Measurements from ENCODE around the gene GBP6. TPM values are rescaled to one million over a fixed set of nuclear protein-coding genes. Genes with fewer than 3 reads are reported as not detected.
"Not testable (repeated sequence)": the region's sequence is repeated elsewhere in the genome, so short reads cannot be mapped to it uniquely, and the experiment has no call there.

The GBP6 gene
- total RNA-seq, 2 experiments from 2014 or later = 0.73 to 0.81 TPM

DNA sequence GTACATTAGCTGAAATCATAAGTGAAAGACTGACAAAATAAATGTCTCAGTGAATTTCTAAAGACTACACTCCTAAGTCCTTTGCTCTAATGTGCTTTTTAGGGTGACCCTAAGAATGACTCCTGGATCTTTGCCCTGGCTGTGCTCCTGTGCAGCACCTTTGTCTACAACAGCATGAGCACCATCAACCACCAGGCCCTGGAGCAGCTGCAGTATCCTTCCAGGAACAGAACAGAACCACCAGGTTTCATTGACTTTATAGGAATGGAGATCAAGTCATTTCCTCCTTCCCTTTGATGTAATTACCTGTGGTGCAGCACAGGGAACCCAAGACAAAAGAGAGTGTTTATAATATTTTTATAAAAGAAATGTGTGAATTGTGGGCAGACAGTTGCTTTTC, 14.1 kb downstream of the GBP6 start:
- POLR2A ChIA-PET = no interaction called here
- CTCF ChIA-PET = interaction anchor here (1.0 kb wide), 1 partner anchor 19 kb away, joined by 3 read pairs; no protein-coding TSS in a partner anchor
- intact Hi-C loops (cut with micrococcal nuclease) = no loop called here
- no peak overlapping the region for H3K4me3 Mint-ChIP-seq
- H3K4me1 Mint-ChIP-seq (ENCODE audit: low read depth) = peaks cover 9% of the 10 kb centered on the region
- no peak for DNase-seq
- H3K27ac Mint-ChIP-seq = no peak overlapping the region
- peaks cover 13% of the 10 kb centered on the region for H3K9me3 Mint-ChIP-seq
- H3K36me3 Mint-ChIP-seq = peaks cover 3% of the 10 kb centered on the region
- H3K27me3 Mint-ChIP-seq = no peaks in the 10 kb centered on the region

DNA sequence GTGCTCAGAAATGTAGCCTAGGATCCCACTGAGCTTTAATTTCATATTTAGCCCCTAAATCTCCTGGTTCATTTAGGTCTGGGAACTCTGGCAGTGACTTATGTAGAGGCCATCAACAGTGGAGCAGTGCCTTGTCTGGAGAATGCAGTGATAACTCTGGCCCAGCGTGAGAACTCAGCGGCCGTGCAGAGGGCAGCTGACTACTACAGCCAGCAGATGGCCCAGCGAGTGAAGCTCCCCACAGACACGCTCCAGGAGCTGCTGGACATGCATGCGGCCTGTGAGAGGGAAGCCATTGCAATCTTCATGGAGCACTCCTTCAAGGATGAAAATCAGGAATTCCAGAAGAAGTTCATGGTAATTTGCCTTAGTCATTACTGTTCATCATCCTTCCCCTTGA, 17.8 kb downstream of the GBP6 start:
- no peaks in the 10 kb centered on the region for H3K27me3 Mint-ChIP-seq
- ChIA-PET CTCF (no interaction called here), POLR2A (no interaction called here)
- no peak for DNase-seq
- no peak overlapping the region for H3K4me3 Mint-ChIP-seq
- H3K27ac Mint-ChIP-seq = no peak overlapping the region
- intact Hi-C loops (cut with micrococcal nuclease) = no loop called here
- H3K9me3 Mint-ChIP-seq = no peaks in the 10 kb centered on the region
- no peaks in the 10 kb centered on the region for H3K36me3 Mint-ChIP-seq
- peaks cover 9% of the 10 kb centered on the region for H3K4me1 Mint-ChIP-seq (ENCODE audit: low read depth)

DNA sequence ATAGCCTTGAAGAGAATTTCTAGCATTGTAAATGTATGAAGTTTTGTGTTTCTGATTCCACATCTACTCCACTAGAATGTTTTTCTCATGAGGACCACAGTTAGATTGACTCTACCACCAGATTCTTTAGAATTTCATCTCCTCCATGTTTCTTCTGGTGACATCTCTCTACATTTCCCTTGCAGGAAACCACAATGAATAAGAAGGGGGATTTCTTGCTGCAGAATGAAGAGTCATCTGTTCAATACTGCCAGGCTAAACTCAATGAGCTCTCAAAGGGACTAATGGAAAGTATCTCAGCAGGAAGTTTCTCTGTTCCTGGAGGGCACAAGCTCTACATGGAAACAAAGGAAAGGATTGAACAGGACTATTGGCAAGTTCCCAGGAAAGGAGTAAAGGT, 18.6 kb downstream of the GBP6 start:
- no peaks in the 10 kb centered on the region for H3K27me3 Mint-ChIP-seq
- no peak overlapping the region for H3K27ac Mint-ChIP-seq
- no peaks in the 10 kb centered on the region for H3K36me3 Mint-ChIP-seq
- ChIA-PET POLR2A (no interaction called here), CTCF (no interaction called here)
- H3K4me3 Mint-ChIP-seq = no peak overlapping the region
- peaks cover 9% of the 10 kb centered on the region for H3K4me1 Mint-ChIP-seq (ENCODE audit: low read depth)
- no peak for DNase-seq
- no peaks in the 10 kb centered on the region for H3K9me3 Mint-ChIP-seq
- intact Hi-C loops (cut with micrococcal nuclease) = no loop called here

GRCh38 chr1:89383185-89383584, 19.3 kb downstream of the GBP6 start:
- Mint-ChIP-seq H3K4me1 (ENCODE audit: low read depth) (peaks cover 9% of the 10 kb centered on the region), H3K27me3 (no peaks in the 10 kb centered on the region), H3K27ac (no peak overlapping the region), H3K9me3 (no peaks in the 10 kb centered on the region), H3K4me3 (no peak overlapping the region), H3K36me3 (no peaks in the 10 kb centered on the region)
- ChIA-PET POLR2A (no interaction called here), CTCF (no interaction called here)
- no peak for DNase-seq
- intact Hi-C loops (cut with micrococcal nuclease) = no loop called here

DNA sequence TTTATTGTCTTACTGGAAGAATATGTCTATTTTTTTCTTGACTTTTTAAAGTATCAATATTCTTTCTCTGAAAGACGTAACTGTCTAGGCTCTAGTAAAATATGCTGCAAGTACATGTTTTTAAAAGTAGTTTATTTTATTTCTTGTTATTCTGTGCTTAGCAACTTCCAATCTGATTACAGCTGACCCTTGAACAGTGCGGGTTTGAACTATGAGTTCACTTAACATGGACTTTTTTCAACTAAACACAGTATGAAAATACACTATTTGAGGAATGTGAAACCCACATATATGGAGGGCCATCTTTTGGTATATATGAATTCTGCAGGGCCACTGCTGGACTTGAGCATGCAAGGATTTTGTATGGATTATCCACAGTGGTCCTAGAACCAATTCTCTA, 26.8 kb downstream of the GBP6 start:
- DNase-seq = no peak
- intact Hi-C loops (cut with micrococcal nuclease) = no loop called here
- H3K27ac Mint-ChIP-seq = no peak overlapping the region
- no peak overlapping the region for H3K4me3 Mint-ChIP-seq
- H3K4me1 Mint-ChIP-seq (ENCODE audit: low read depth) = no peaks in the 10 kb centered on the region
- no peaks in the 10 kb centered on the region for H3K27me3 Mint-ChIP-seq
- POLR2A ChIA-PET = no interaction called here
- CTCF ChIA-PET = no interaction called here
- H3K9me3 Mint-ChIP-seq = peaks cover 8% of the 10 kb centered on the region
- H3K36me3 Mint-ChIP-seq = no peaks in the 10 kb centered on the region

GRCh38 chr1:89391686-89392085, 27.8 kb downstream of the GBP6 start:
- H3K4me3 Mint-ChIP-seq = no peak overlapping the region
- no peak overlapping the region for H3K27ac Mint-ChIP-seq

GRCh38 chr1:89394851-89395250, 31.0 kb downstream of the GBP6 start:
- no peaks in the 10 kb centered on the region for H3K4me1 Mint-ChIP-seq (ENCODE audit: low read depth)
- H3K9me3 Mint-ChIP-seq = peaks cover 28% of the 10 kb centered on the region
- CTCF ChIA-PET = no interaction called here
- no peaks in the 10 kb centered on the region for H3K36me3 Mint-ChIP-seq
- no peak overlapping the region for H3K4me3 Mint-ChIP-seq
- DNase-seq = no peak
- no peak overlapping the region for H3K27ac Mint-ChIP-seq
- POLR2A ChIA-PET = no interaction called here
- no peaks in the 10 kb centered on the region for H3K27me3 Mint-ChIP-seq
- intact Hi-C loops (cut with micrococcal nuclease) = no loop called here

More at GRCh38 chr1:89391686-89392085, 27.8 kb downstream of the GBP6 start:
- Mint-ChIP-seq H3K27me3 (no peaks in the 10 kb centered on the region), H3K9me3 (peaks cover 12% of the 10 kb centered on the region), H3K36me3 (no peaks in the 10 kb centered on the region), H3K4me1 (ENCODE audit: low read depth) (no peaks in the 10 kb centered on the region)
- ChIA-PET CTCF (no interaction called here), POLR2A (no interaction called here)
- intact Hi-C loops (cut with micrococcal nuclease) = no loop called here
- no peak for DNase-seq

GRCh38 chr1:89396902-89397301, 33.0 kb downstream of the GBP6 start:
- H3K9me3 Mint-ChIP-seq = peaks cover 31% of the 10 kb centered on the region
- H3K27ac Mint-ChIP-seq = no peak overlapping the region
- ChIA-PET CTCF (no interaction called here), POLR2A (no interaction called here)
- H3K36me3 Mint-ChIP-seq = no peaks in the 10 kb centered on the region
- intact Hi-C loops (cut with micrococcal nuclease) = no loop called here
- no peak overlapping the region for H3K4me3 Mint-ChIP-seq
- no peaks in the 10 kb centered on the region for H3K27me3 Mint-ChIP-seq
- H3K4me1 Mint-ChIP-seq (ENCODE audit: low read depth) = no peaks in the 10 kb centered on the region
- no peak for DNase-seq

- Mint-ChIP-seq H3K27ac (no peak overlapping the region), H3K9me3 (no peaks in the 10 kb centered on the region), H3K4me1 (ENCODE audit: low read depth) (peaks cover 22% of the 10 kb centered on the region), H3K36me3 (no peaks in the 10 kb centered on the region), H3K4me3 (no peak overlapping the region), H3K27me3 (no peaks in the 10 kb centered on the region)
- intact Hi-C loops (cut with micrococcal nuclease) = no loop called here
- ChIA-PET POLR2A (no interaction called here), CTCF (interaction anchor here (0.6 to 0.7 kb wide), 2 partner anchors 257 to 432 kb away, joined by 3 read pairs; no protein-coding TSS in a partner anchor)
- DNase-seq = no peak
Observed at GRCh38 chr1:89405275-89405929, 41.5 kb downstream of the GBP6 start.

DNA sequence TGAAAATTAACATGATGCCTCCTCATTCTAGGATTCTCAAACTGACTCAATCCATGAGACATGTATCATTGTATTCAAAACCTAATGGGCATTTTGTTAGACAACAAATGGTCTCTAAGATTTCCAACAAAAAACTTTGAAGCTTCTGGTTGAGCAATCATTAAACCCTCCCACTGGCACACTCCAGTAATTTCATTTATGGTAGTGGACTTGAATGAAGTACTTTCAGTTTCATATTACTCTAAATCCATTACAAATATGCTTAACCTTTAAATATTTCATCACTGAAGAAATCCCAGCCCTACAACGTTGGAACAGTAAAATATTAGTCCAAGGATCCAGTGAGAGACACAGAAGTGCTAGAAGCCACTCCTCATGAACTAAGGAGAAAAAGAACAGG, 43.5 kb downstream of the GBP6 start:
- intact Hi-C loops (cut with micrococcal nuclease) = no loop called here
- Mint-ChIP-seq H3K27ac (no peak overlapping the region), H3K36me3 (peaks cover 2% of the 10 kb centered on the region), H3K27me3 (no peaks in the 10 kb centered on the region), H3K4me1 (ENCODE audit: low read depth) (peaks cover 24% of the 10 kb centered on the region), H3K4me3 (peak overlapping the region; percentile 41), H3K9me3 (no peaks in the 10 kb centered on the region)
- ChIA-PET CTCF (interaction anchor here (0.9 to 1.3 kb wide), 2 partner anchors 49 to 51 kb away, joined by 3 to 4 read pairs; no protein-coding TSS in a partner anchor), POLR2A (interaction anchor here (0.9 kb wide), 1 partner anchor 385 kb away, joined by 5 read pairs; no protein-coding TSS in a partner anchor)
- DNase-seq = no peak

- H3K36me3 Mint-ChIP-seq; H3K27me3 Mint-ChIP-seq; H3K9me3 Mint-ChIP-seq; POLR2A ChIA-PET; intact Hi-C loops (cut with micrococcal nuclease); DNase-seq; H3K27ac Mint-ChIP-seq: not testable (repeated sequence)
- CTCF ChIA-PET = interaction anchor here (1.3 kb wide), 1 partner anchor 51 kb away, joined by 4 read pairs; no protein-coding TSS in a partner anchor
- Mint-ChIP-seq H3K4me1 (ENCODE audit: low read depth) (peaks cover 24% of the 10 kb centered on the region), H3K4me3 (peak overlapping the region; percentile 41)
Observed at GRCh38 chr1:89407768-89408167, 43.9 kb downstream of the GBP6 start.

DNA sequence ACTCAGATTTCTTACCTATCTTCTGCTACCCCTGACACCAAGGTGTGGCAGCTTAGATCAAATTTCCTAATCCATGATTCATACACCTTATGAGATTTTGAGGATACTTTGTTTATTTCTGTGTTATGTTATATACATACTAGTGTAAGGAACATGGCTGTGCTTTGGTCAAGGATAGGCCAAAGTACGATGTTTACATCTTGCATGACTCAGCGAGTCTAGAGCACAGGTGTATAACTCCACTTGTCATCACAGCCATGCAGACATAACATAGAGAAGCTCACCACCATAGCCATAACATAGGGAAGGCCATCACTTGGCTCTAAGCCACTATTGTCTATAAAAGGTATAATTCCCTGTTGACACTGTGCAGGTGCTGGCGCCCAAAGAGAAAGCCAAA, 61.2 kb downstream of the GBP6 start:
- H3K27me3 Mint-ChIP-seq = no peaks in the 10 kb centered on the region
- DNase-seq = no peak
- CTCF ChIA-PET = no interaction called here
- no peak overlapping the region for H3K27ac Mint-ChIP-seq
- POLR2A ChIA-PET = no interaction called here
- no peaks in the 10 kb centered on the region for H3K9me3 Mint-ChIP-seq
- no peak overlapping the region for H3K4me3 Mint-ChIP-seq
- peaks cover 1% of the 10 kb centered on the region for H3K36me3 Mint-ChIP-seq
- H3K4me1 Mint-ChIP-seq (ENCODE audit: low read depth) = no peaks in the 10 kb centered on the region
- intact Hi-C loops (cut with micrococcal nuclease) = no loop called here

DNA sequence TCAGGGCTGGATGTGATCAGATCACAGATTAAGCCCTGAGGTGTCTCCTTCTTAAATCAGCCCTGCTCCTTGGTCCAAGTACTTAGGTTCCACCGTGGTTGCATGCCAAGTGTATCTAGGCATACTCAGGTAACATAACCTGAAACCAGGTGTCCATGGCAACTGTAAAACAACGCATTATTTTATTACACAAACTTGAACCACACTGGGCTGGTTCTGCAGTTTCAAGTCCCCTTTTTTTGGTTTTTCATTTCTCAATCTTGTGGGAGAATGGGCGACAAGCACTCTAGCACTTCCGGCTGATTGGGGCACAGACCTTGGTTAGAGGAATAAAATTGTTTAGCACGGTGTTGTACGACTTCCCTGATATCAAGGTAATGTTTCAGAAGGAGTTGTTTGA, 65.2 kb downstream of the GBP6 start:
- Mint-ChIP-seq H3K4me1 (ENCODE audit: low read depth) (peaks cover 21% of the 10 kb centered on the region), H3K27me3 (no peaks in the 10 kb centered on the region), H3K36me3 (no peaks in the 10 kb centered on the region), H3K4me3 (no peak overlapping the region), H3K27ac (no peak overlapping the region), H3K9me3 (no peaks in the 10 kb centered on the region)
- ChIA-PET POLR2A (no interaction called here), CTCF (no interaction called here)
- intact Hi-C loops (cut with micrococcal nuclease) = no loop called here
- no peak for DNase-seq
